COLO668 (cell line): ENCODE measurements around the gene TMEM62.
"Not testable (repeated sequence)": the region's sequence is repeated elsewhere in the genome, so short reads cannot be mapped to it uniquely, and the experiment has no call there.

Experiments used
- DNase-seq: peaks from one replicate; lab custom pipeline; 2025; ENCODE audit not compliant: unreplicated experiment; lab: John Stamatoyannopoulos, UW

The TMEM62 gene

DNA sequence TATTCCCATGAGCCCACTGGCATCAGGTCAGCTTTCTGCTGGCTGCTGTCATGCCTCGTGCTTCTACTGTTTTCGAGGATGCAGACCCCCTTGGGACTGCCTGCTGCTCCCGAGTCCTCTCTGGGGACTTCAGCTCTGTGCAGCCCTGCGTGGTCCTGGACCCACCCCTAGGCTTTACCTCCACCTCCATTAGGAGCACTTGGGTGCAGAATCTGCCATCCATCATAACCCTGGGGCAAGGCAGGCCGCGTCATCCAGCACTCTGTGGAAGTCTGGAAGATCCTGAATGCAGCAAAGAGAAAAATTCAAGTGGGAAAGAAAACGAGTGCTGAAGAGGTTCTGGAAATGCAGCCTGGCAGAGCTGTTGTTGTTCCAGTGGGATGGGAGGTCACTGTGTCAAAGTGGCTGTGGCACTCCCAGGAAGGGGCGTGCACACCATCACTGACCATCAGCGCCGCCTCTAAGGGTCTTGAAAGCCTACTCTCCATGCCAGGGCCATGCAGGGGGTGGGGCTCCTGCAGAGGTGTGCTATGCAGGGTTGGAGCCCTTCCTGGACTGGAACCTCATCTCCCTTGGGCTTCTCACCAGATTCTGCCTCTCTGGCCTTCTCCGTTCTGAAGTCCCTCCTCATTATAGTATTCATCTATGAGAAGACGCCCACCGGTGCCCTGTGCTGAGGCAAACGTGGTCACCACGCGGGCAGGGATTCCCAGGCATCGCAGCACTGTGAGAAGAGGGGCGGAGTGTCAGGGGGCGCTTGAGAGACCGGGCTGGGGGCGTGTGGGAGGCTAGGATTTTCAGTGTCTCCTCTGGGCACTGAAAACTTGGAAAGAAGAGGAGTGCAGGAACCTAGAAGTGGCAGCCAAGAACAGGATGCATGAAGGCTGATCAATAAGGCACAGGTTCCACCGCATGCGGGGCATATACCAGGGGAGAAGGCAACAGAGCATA lies 74.9 kb downstream of the TMEM62 start:
- no peak for DNase-seq

GRCh38 chr15:43209059-43209824 lies 75.9 kb downstream of the TMEM62 start:
- DNase-seq: peak; percentile 25

GRCh38 chr15:43210172-43210745 lies 76.9 kb downstream of the TMEM62 start:
- DNase-seq: no peak

DNA sequence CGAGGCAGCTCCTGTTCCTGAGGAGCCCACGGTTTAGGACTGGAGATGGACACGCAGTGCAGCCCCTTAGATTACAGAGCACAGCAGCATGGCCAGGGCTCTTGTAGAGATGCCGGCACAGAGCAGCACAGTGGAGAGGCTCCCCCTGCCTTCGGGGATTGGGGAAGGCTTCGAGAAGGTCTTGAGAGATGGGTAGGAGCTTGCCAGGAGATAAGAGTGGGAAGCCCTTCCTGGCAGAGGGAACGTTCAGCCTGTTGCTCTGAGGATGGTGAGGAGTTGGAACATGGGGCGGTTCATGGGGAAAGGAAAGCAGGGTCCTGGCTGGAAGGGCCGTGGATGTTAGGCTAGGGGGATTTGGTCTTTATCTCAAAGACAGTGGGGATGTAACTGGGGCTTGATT lies 77.4 kb downstream of the TMEM62 start:
- no peak for DNase-seq

DNA sequence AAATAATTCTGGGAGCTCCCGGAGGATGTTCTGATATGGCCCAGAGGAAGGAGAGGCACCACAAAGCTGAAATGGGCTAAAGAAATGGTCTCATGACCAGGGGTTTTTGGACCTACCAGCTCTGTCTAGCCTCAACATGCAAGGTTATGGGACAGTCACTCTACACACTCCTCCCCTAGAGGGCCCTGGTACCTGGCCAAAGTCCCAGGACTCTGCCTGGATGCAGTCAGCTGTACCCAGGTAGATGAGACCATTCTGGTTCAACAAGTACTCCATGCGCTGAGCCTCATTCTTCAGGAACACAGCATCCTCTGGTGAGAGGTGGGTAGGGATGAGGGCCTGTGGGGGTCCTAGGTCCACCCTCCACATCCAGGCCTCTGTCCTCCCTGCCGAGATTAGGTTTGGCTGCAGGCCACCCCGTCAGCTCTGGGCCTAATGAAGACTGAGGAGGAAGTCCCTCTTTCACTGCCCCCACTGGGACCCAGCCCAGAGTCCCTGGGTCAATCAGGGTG lies 77.9 kb downstream of the TMEM62 start:
- no peak for DNase-seq

DNA sequence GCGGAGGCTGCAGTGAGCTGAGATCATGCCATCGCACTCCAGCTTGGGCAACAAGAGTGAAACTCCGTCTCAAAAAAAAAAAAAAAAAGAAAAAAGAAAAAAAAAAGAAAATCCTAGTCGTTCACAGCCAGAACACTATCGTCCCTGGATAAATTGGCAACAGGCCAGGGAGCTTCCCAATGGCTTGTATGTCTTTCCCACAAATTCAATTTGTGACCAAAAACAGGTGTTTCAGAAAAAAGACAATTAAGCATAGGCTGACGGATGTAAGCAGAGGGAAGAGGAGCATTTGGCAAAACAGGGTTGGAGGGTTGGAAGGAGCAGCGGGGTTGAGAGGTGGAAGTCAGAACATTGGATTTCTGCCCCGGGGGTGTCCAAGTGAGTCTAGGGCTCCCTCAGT lies 78.9 kb downstream of the TMEM62 start:
- no peak for DNase-seq

DNA sequence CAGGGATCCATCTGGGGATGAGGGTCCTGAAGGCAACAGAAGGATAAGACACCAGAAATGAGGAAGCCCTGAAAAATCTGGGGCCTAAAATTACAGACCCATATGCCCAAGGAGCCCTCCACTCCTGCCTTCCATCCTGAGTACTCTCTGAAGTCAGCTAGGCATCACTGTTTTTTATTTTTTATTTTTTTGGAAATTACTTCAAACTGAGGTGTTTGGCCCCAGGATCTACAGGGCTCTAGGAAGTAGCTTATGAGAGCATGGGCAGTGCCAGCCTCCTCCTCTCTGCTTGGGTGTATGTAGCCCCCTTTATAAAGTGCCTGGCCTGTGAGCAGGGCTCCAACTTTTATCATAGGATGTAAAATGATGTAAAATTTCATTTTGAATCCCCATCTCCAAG lies 79.6 kb downstream of the TMEM62 start:
- no peak for DNase-seq

- DNase-seq: no peak
Observed at GRCh38 chr15:43213466-43213865, 80.1 kb downstream of the TMEM62 start.

GRCh38 chr15:43214169-43214568 lies 80.8 kb downstream of the TMEM62 start:
- DNase-seq: no peak

GRCh38 chr15:43214592-43215295 lies 81.4 kb downstream of the TMEM62 start:
- no peak for DNase-seq

DNA sequence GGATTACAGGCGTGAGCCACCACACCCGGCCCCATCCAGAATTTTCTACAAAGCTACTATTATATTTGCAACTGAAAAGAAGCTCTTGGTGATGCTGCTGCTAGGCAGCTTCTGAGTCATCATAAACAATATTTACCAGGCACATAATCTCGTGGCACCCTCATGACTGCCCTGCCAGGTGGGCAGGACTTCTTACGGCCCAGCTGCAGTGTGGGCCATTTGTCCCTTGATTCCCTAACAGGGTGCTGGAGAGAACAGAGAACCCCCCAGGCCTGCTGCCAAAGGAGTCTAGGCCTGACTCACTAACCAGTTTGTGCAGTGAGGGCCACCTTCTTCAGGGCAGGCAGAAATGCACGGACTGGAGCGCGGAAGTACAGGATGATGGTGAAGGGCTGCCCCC lies 82.6 kb downstream of the TMEM62 start:
- no peak for DNase-seq

- DNase-seq: no peak
Observed at GRCh38 chr15:43218908-43219706, 85.7 kb downstream of the TMEM62 start.

- no peak for DNase-seq
Observed at GRCh38 chr15:43219929-43220928, 86.8 kb downstream of the TMEM62 start.

DNA sequence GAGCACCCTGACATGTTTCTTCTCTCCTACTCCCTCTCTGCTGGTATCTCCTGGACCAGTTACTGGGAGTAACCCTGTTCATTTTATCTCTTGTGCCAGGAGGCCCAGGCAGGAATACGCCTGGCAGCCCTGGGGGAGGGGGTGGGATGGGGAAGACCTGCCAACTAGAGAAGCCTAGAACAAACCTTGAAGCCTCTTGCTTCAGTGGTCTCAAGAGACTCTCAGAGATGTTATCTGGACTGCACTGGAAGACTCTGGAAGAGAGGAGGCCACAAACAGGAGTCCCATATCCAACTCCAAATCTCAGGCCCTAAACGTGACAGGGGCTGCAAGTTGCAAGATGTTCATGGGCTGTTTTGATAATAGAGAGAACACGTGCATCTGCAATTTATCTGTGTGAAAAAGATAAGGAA lies 87.6 kb downstream of the TMEM62 start, which contains the start of gene EPB42:
TSS of gene EPB42 (minus strand) at position 28 of the 413 bp plus-strand sequence. CDS start 193 bp downstream, outside the sequence.
- DNase-seq: no peak

DNA sequence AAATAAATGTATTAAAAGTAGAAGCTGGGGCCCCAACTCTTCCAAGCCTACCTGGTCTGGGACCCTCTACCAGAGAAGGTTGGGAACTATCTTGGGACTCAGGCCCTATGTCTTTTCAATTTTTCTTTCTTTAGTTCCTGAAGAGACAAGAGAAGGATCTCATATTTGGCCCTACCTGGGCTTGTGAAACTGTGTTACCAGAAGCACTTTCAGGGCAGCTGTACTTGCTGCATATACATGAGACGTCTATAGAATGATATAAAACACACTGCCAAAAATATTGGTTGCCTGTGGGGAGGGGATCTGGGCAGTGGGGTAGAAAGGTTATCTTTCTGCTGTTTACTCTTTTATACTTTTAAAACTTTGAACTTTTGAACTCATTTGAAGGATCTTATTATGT lies 88.0 kb downstream of the TMEM62 start:
- no peak for DNase-seq

DNA sequence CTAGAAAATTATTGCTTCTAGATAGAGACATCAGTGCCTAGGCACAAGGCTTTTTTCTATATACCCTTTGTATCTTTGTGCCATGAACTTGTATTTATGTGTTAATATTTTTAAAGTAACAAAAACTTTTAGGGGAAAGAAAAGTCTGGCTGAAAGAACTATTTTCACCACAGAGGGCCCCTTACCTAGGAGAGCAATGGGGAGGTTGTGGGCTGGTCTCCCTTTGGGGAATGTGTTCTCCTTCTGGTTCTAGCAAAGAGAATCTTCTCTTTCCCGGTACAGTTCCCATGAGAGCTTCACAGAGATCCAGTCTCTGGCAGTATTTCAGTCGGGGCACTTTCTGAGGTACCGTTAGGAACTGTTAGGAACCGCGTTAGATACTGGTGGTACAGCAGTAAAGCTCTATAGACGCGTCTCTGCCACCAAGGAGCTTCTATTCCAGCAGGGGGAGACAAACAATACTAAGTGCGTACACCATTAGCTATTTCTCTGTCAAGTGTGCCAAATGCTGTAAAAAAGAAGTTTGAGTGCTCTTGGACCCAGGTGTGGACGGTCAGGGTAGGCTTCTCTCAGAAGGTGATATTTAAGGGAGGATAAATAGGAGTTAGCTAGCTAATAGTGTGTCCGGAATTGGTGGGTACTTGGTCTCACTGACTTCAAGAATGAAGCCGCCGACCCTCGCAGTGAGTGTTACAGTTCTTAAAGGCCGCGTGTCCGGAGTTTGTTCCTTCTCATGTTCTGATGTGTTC lies 92.0 kb downstream of the TMEM62 start:
- DNase-seq: peak; percentile 33

- not testable (repeated sequence) for DNase-seq
Observed at GRCh38 chr15:43225950-43226255, 92.5 kb downstream of the TMEM62 start.
